Femur (tissue), 1 donor: ENCODE measurements around the gene IBA57.

Experiments
- DNase-seq: peaks from one replicate; pipeline ENCODE4 v3.0.0-alpha.2; 2017

IBA57 gene

DNA sequence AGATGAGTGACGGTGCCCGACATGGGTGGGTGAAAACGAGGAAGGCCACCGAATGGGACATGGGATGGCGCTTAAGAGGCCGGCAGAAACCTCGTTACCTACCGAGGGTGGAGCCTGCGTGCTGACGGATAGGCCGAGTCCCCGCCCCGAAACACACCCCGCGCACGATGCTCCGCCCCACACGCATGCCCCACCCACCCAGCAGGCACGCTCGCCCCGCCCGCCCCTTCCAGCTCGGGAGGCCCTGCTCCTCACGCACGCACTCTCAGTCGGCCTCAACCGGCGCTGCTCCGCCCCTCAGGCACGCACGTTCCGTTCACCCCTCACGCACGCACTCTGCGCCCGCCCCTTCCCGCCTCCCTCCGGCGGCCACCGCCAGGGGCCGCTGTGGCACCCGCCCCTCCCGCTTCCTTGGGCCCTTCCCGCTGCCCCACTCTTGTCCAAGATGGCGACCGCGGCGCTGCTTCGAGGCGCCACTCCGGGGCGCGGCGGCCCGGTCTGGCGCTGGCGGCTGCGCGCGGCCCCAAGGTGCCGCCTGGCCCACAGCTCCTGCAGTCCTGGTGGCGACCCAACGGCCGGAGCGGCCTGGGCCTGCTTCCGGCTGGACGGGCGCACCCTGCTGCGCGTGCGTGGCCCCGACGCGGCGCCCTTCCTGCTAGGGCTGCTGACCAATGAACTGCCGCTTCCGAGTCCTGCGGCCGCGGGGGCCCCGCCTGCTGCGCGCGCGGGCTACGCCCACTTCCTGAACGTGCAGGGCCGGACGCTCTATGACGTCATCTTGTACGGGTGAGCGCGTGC is at the start of gene IBA57:
IBA57 (plus strand) TSS at position 433 of the 798 bp plus-strand sequence; CDS start at position 446, 13 bp downstream.
- peak; percentile 100 for DNase-seq

DNA sequence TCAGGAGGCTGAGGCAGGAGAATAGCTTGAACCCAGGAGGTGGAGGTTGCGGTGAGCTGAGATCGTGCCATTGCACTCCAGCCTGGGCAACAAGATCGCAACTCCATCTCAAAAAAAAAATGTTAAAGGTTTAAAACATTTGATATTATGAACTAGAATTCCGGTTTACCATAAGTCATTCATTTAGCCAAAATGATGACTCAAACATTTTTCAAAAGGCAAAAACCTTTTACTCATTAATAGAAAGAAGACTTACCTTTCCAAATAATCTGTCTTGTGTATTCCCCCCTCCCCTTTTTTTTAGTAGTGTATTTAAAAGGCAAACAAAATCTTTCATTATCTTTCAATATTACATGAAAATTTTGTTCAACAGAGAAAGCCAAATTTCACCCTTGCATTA is 48.3 kb upstream of the IBA57 start:
- no peak for DNase-seq

DNA sequence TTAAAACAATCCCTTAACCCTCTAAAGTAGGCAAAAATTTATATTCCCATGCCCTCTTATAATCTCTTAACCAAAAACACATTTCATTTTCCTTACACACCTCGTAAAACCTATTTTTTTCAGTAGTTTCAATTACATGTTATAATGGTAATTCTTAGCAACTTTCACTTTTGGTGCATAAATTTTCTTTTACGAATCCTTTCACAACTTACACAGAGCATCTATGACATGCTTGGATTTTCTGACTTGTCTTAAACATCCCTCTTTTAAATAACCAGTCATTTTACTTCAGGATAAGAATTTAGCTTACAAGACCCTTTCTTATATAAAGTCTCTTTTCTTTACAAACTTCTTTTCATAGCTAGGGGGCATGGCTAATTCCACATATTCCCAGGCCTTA is 47.6 kb upstream of the IBA57 start:
- no peak for DNase-seq

DNA sequence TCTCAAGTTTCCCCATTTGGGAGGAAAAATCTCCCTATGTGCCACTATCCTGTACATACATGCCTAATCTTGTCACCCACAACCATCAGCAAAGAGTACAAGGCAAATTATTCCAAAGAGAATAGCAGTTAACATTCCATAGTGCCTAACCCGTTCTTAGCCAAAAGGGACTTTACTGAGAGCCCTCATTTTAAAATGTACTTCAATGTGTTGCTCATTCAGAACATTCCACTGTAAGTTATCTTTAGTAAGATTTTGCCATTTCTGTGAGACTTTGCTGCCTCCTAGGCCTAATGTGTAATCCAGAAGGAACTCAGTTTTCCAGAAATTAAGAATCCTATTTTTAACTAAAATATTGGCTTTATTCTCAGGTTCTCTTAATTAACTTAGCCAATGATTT is 45.3 kb upstream of the IBA57 start:
- no peak for DNase-seq

DNA sequence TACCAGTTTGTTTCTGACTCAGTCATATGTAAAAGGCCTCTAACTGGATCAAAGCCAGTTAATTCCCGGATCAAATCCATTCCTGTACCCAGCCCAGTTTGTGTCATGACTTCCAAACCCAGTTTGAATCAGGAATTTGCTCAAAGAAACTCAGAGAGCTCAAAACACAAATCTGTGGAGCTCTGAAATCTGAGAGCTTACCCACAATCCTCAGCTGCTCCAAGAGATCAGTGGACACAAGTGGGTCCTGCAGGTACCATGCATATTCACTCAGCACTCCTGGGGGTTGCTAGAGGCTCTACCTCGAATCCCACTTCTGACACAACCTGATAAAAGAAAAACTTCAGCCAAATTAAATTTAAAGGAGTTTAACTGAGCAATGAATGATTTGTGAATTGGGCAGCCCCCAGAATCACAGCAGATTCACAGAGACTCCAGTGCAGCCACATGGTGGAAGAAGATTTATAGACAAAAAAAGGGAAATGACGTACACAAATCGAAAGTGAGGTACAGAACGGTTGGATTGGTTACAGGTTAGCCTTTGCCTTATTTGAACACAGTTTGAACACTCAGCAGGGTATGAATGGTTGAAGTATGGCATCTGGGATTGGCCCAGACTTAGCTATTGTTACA is 44.6 kb upstream of the IBA57 start:
- DNase-seq, result no peak

DNA sequence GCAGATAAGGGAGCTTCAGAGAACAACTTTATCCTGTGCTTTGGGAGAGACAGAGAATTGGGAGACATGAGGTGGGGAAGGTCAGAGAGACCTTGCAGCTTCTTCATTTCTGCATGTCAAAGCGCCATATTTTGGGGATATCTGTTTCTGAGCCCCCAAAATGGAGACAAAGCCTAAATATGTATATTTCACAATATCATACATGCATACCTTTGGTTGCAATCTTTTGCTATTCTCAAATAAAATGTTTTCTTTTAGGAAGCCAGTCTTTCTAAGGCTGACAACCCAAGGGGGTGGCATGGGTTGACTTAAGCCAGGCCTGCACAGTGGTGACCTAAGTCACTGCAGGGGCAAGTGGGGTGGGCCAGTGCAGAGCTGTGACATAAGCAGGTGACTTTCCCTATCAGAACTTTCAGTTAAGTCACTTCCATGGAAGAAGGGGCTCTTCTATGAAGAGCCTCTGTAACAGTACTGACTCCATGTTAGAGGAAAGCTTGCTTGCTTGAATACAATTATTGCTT is 42.6 kb upstream of the IBA57 start:
- DNase-seq, result no peak

DNA sequence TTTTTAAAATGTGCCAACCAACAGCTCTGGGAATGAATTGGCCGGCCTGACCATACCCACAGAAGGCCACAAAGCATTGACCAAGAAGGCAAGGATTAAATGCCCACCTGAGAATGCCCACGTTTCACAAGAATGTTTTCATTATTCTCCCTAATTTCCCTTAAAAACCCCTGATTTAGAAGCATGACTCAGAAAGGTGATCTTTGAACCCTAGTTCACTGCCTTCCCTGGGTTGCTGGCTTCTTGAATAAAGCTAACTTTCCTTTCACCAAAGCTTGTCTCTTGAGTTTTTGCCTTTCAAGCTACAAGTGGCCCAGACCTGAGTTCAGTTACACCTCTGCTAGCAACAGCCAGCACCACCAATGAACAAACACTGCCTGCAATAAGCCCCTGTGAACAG is 42.1 kb upstream of the IBA57 start:
- no peak for DNase-seq

DNA sequence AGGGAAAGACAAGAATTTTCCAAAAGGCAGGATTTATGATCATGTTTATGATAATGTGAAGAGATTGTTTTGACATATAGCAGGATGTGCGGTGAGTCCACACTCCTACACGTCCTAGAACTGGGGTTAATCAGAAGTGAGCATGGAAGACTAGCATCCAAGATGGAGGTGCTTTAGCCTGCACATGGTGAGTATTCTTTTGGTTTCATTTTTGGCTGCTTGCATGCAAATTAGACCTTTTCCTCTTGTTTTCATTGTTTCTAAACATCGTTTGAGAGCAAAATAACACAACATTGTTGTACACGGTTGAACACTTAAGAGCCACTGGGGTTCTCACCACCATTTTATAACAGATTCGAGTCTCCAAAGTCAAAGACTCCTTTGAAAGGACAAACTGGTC is 40.4 kb upstream of the IBA57 start:
- no peak for DNase-seq

DNA sequence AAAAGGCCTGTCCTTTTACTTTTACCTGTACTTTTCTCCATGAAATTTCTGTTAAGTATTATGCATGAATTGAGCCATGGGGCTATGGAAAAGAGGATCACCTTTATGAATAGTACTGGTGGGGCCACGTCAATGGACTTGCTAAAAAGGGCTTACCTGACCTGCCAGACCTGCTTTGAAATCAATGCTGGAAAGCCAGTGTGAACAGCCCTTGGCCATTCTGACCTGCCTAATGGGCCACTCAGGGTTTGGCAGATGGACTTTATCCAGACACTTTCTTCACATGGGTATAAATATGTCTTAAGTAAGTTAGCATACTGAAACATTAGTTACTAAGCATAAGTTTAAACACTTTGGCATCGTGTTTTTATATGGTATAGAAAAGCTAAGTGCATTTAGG is 33.8 kb upstream of the IBA57 start:
- no peak for DNase-seq

DNA sequence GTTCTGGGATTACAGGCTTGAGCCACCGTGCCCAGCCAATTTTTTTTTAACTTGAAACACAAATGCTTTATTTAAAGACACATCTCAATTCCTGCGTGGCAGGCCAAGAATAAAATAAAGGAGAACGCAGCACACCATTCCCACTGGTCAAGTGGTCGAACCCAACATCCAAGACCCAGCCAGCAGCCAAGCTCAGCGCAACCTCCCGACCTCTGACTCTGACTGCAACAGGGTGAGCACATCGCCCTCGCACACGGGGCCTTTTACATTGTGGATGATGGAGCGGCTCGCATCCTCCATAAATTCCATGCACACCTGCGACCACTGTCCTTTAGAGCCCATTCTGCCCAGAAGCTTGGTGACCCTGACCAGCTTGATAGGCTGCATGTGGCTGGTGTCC is 31.0 kb upstream of the IBA57 start:
- no peak for DNase-seq

DNA sequence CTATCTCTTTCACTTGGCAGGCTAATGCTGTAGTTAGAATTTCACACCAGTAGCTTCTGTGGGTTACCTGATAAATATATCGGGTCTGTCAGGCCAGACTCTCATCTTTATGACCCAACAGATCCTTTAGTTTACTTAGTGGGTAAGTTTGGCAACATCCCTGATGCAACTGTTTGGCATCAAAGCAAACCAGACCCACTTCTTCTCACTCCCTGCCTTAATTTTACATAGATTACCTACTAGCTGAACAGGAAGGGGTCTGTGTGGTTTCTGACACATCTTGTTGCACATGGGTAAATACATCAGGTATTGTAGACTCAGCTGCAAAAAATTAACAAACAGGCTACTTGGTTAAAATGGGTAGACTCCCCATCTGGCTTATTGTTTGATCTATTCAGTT is 28.7 kb upstream of the IBA57 start:
- DNase-seq, result no peak

DNA sequence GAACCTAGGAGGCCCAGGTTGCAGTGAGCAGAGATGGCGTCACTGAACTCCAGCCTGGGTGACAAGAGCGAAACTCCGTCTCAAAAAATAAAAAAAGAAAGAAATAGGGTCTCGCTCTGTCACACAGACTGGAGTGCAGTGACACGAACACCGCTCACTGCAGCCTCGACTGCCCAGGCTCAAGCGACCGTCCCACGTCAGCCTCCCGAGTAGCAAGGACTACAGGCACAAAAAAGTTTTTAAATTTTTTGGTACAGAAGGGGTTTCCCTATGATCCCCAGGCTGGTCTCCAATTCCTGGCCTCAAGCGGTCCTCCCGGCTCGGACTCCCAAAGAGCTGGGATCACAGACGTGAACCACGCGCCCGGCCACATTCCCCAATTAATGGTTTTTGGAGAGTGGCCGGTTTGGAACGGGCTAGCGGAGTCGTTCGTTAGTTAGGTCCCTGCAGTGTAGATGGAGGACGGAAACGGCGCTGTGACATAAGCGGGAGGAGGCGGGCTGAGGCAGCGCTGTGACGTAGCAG is 26.1 kb upstream of the IBA57 start:
- DNase-seq, result no peak

DNA sequence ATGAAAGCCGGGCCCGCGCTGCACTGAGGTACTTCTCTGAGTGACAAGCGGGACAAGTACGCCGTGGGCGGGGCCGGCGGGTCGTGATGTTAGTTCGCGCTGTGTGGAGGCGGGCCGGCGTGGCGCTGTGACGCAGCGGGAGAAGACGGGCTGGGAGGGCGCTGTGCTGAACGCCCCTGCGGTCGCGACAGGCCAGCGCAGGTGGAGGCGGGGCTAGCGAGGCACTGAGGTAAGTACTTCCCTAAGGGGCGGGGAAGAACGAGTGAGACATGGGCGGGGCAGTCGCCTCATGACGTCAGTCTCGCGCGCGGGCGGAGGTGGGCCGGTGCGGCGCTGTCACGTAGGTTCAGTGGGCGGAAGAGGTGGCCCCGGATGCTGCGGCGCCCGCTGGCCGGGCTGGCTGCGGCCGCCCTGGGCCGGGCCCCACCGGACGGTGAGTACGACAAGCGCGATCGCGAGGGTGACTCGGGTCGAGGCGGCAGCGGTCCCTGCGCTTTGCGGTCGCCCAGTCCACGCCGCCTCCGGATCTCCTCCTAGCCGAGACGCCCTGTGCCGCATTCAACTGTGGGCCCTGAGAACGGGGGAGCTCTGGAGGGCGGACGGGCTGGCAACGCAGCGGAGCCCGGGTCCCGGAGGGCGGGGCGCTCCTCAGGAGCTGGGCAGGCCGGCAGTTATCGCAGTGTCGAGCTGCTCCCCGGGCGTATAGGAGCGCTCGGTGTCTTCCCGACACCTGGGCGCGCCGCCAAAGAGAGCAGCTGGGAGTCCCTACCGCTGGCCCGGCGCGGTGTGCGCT is 25.5 kb upstream of the IBA57 start, which contains the start of gene GUK1:
GUK1 (plus strand) TSS at position 349 of the 793 bp plus-strand sequence; CDS start at position 373, 24 bp downstream.
- DNase-seq, result peak; percentile 99

DNA sequence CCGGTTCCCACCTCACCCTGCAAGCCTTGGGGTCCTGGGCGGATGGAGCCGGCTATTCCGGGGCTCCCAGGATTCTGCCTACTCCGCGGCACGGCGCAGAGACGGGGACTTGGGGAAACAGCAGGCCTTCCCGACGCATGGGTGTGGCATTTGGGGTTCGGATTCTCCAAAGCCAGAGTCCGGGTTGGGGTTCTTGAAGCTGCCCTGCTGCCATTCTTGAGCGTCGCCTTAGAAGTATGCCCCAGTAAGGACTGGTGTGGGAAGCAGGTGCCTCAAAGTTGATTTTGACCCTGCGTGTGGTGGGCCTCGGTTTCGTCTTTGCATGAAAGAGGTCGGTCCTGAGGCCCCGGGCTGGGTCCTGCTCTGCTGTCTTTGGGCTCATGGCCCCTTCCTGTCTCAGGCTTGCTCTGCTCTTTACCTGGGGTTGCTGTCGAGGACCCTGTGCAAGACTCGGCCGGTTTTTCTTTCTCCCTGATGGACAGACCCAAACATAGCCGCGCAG is 24.8 kb upstream of the IBA57 start:
- no peak for DNase-seq

DNA sequence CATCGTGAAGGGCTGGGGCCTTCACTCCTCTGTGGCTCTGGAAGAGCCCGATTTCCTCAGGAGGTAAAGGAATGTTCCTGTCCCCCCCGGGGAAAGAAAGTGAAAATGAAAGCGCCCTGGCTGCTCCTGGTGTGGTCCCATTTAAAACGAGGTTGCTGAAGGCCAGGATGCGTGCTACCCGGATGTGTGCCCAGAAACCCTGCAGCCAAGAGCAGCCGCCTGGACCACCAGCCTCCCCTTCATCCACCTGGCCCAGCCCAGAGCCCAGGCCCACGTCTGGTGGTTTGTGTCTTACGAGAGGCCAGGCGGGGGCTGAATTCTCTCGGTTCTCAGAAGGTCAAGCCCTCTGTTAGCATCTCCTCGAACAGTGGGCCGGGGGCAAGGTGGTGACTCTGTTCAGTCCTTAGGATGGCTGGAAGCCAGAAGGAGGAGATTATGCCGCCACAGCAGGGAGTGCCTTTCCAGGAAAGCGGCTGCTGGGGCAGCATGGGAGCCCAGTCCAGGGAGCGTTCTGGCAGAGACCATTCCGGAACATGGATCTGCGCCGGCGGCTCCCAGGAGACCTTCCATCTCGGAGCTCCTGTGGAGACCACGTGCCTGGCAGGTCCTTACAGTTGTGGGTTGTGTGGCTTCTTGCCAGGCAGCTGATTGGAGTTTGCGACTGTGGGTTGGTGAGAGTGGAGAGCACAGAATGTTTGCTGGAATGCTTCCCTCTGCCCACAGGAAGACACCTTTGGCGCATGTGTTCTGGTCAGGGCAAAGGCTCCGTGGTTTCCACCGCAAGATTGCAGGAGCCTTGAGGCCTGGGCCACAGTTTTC is 24.2 kb upstream of the IBA57 start:
- DNase-seq, result peak; percentile 68

DNA sequence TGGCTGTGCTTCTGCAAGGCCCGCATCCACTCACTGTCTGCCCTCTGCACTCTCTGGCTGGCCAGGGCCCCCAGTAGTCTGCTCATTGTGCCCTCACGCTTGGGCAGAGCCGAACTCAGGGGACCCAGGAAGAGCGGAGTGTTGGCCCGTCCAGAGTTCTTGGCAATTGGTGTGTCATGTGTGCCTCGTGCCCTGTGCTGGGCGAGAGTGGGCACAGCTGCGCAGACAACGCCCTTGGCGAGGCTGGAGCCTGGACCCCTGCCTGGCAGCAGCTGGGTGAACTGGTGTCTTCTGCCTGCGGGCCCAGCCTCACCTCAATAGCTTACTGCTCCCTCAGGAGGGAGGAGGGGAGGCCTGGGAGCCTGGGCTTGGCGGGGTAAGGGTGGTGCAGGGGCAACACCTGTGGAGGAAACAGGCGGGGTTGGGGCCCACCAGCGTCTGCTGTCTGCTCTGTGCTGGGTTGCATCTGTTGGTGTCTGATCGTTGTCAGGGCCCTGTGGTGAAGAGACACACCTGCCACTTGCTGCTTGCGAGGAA is 23.4 kb upstream of the IBA57 start:
- DNase-seq, result peak; percentile 64

DNA sequence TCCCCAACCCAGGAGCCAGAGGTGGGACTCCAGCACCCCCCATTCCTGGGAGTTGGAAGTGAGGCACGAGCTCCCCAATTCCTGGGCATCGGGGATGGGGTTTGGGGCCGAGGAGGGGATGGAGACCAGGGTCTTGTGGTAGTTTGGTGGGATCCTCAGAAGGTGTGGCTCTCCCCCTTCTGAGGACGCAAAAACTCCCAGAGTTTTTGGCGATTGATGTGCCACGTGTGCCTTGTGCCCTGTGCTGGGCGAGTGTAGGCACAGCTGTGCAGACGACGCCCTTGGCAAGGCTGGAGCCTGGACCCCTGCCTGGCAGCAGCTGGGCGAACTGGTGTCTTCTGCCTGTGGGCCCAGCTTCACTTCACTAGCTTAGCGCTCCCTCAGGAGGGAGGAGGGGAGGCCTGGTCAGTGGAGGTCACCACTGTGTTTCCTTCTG is 22.9 kb upstream of the IBA57 start:
- DNase-seq, result peak; percentile 65

DNA sequence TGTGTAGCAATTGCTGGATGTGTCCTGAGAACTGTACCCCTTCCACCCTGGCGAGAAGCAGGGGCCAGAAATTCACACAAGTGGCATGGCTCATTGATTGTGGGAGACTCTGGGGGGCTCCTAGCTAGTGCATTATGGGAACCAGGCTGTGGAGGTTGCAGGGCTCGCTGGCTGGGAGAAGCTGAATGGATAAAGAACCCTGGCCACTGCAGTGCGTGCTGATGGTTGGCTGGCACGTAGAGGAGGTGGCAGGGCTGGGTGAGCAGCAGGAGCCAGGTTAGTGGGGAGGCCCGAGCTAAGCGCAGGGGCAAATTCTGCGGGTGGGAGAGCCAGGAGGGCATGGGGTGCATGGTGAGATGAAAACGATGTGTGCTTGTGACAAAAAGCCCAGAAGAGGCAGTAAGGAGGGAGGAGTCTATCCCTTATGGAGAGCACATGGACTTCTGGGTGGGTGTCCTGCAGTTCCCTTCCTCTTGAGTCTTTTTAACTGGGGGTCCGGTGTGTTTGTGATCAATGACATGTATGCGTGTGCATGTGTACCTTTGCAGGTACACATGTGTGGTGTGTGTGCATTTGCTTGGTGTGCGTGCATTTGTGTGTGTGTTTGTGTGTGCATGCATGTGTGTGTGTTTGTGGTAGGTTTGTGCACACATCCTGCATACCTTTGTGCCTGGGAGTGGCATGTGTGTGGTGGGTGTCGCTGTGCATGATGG is 22.0 kb upstream of the IBA57 start:
- DNase-seq, result no peak

DNA sequence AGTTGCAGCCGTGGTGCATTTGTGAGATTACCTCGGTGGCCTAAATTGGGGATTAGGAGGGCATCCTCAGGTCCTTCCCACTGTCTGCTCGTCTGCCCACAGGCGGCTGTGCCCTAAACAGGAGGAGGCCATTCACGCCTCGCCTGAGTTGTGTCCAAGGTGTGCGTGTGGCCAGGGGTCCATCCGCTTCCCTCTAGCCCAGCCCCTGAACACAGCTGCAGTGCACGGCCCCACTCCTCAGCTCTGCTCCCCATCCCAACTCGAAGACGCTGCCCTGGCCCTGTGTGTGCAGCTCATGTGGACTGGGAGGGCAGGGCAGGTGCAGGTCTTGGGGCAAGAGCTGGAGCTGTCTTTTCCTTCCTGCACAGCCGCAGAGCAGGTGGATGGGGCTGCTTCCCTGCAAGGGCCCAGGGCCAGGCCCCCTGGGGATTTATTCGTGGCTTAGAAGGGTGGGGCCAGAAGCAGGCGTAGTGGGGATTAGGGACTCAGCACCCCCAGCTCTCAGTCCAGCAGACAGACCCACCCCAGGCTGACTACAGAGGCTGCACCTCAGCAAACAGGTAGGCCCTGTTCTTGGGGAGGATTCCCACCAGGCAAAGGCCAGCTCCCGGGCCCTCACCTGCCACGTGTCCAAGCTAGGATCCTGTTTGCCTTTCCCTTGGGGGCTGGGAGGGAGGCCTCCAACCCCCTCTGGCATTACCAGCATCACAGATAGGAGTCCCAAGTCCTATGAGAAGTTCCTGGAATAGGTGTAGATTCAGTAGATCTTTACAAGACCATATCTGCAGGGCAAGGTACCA is 21.2 kb upstream of the IBA57 start:
- no peak for DNase-seq

DNA sequence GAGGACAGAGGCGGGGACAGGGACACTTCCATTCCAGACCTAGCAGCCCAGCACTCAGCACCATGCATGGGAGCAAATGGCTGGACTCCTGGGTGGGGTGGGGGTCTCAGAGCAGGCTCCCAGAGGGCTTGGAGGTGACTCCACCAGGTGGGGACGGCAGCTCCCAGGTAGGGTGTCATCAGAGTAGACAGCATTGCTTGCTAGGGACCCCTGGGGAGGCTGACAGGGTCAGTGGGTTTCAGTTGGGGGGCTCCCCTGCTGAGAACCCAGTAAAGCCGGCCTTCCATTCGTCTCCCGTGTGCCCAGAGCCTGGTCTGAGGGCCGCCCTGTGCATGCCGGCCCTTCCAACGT is 20.6 kb upstream of the IBA57 start:
- no peak for DNase-seq
